ENCODE results near the gene ACAP1.

ACAP1 gene

DNA sequence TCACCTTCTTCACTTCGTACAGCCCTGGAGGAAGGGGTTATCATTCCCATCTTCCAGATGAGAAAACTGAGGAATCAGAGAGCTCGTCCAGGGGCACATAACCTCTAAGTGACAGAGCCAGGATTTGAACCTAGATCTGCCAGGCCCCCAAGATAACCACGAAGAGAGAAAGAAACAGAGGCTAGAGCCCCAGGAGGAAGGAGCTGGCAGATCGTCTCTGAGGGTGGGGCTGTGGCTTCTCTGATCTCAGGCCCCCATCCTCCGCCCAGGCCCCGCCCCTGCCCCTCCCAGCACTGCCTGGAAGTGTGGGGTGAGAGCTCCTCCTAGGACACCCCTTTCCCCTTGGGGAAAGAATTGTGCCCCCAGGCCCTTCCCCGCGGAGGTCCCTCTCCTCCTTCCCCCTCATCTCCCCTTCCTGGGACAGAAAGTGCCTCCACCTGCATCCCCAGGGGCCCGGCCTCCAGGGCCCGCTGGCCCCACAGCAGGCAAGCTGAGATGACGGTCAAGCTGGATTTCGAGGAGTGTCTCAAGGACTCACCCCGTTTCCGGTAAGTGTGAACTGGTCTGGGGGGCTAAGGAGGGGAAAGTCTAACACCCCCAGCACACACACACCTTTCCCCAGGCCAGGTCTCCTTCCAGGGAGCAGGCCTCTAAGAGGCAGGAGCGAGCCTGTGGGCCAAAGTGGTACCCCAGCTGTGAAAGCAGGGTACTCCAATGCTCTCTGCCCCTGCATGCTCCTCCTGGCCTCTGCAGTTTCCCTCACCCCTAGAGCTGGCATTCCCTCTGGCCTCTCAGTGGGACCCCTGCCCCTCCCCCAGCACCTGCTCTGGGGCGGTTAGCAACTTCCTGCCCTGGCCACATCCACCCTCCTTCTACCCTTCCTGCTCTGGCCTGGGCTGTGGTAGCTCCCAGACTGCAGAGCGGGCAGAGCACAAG lies at the start of gene ACAP1:
Gene ACAP1 (plus strand): TSS at position 290 of the 936 bp plus-strand sequence. CDS start 206 bp downstream, at position 496.
- peak; percentile 34 for DNase-seq

DNA sequence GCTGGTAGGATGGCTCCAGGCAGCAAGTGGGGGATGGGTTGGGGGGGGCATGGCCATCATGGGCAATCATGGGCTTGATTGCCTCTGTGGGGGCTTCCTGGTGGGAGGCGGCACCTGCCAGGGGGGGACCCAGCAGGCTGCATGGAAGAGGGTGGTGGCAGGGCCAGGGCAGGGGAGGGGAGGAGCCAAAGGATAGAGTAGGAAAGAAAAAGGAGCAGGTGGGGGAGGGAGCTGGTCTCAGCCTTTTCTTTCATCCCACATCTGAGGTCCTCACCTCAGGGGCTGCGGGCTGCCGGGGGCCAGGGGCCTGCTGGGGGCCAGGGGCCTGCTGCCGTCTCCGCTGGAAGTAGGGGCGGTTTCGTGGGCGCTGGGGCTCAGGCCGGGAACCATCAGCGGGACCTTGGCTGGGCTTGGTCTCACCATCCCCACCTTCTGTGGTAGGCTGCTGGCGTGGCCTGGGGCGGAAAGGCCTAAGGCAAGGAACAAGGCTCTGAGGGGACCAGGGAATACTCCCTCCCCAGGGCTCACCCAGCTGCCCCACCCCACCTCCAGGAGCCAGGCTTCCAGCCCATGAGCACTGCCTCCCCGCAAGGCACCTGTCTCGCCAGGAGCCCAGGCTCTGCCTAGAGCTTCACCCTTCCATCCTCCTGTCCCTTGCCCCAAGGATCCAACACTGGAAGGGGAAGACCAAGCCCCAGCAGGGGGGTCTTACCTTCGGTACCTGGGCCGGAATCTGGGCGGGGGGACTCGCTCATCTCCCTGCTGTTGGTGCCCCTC lies 46.9 kb upstream of the ACAP1 start:
- DNase-seq = no peak

- no peak for DNase-seq
Measured at GRCh38 chr17:7290166-7290565, 46.2 kb upstream of the ACAP1 start.

DNA sequence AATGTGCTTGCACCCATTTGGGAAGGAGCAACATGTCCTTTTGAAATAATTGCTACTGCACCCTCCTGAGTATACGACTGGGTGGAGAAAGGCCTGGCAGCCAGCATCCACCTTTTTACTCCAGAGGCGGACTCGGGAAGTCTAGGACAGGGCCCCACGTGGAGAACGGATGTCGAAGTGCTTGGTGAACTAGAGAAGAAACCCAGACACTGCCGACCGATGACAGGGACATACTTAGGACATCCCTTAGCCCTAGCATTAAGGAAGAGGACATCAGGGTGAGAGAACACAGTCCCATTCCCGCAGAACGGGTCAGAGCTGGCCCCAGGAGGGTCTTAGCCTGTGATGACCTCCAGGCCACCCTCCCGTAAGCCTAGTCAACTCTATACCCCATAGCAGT lies 45.6 kb upstream of the ACAP1 start:
- no peak for DNase-seq

GRCh38 chr17:7292194-7292593 lies 44.1 kb upstream of the ACAP1 start:
- DNase-seq = no peak

DNA sequence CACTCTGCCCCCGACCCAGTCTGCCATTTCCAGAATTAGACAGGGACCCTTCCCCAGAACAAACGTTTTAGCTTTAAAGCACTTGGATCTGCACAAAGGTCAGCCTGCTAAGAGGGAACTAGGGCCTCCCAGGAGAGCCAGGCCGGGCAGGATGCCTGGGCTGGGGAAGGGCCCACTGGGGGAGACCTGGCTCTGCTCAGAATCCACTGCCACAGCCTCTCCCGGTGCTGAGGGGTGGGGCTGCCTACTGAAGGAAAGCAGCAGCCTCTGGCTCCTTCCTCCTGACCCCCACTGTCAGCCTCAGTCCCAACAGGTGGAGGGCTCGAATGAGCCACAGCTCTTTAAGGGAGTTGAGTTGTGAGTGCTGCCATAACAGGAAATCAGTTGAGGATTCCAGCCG lies 43.6 kb upstream of the ACAP1 start:
- no peak for DNase-seq

DNA sequence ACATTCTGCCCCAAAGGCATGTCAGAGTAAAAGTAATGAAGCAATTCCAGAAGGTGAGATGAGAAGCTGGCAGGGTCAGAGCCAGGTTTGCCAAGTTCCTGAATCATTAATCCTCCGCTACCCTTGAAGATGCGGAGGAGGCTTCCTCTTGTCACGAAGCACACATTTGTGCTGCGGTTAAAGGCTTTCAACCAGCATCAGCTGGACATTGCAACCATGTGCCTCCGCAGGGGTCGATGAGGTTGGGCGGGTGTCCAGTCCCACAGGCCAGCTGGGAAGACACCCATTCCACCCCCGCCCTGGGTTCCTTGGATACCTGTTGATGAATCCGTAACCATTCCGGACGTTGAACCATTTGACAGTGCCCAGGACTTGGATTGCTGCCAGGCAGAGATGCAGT lies 43.2 kb upstream of the ACAP1 start:
- peak; percentile 91 for DNase-seq

- peak; percentile 34 for DNase-seq
Measured at GRCh38 chr17:7293816-7294613, 42.3 kb upstream of the ACAP1 start.

DNA sequence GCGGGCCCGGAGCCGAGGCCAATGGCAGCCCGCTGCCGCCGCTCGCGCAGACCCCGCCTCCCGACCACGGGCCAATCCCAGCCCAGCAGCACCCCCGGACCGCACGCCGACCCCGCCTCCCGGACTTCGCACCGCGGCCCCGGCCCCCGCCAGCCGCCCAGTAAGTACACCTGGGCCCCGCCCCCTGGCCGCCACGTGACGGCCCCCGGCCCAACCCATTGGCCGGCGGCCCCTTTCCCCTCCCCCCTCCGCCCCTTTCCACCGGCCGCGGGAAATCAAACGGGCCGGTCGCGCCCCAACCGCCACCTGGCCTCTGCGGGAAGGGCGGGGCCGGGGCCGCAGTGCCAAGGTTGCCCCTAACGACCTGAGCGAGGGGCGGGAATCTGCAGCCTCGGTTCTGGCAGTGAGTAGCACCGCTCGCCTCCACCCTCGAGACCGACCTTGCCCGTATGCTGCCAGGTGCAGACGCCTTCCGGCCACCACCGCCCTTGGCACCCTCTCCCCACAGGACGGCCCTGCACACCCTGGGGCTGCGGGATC lies 41.6 kb upstream of the ACAP1 start, which contains the start of gene YBX2:
Gene YBX2 (minus strand): TSS at position 26 of the 540 bp plus-strand sequence. CDS start 139 bp downstream, outside the sequence.
- DNase-seq = no peak

- no peak for DNase-seq
Measured at GRCh38 chr17:7295230-7296180, 40.8 kb upstream of the ACAP1 start.

GRCh38 chr17:7296189-7296861 lies 40.0 kb upstream of the ACAP1 start:
- DNase-seq = peak; percentile 95

DNA sequence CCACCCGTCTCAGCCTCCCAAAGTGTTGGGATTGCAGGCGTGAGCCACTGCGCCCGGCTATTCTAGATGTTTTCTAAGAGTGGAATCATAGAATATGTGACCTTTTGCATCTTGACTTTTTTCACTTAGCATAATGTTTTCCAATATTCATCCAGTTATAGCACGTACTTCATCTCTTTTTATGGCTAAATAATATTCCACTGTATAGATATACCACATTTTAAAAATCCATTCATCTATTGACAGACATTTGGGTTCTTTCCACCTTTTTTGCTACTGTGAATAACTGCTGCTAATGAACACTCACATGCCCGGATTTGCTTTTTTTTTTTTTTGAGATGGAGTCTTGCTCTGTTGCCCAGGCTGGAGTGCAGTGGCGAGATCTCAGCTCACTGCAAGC lies 32.1 kb upstream of the ACAP1 start:
- no peak for DNase-seq

DNA sequence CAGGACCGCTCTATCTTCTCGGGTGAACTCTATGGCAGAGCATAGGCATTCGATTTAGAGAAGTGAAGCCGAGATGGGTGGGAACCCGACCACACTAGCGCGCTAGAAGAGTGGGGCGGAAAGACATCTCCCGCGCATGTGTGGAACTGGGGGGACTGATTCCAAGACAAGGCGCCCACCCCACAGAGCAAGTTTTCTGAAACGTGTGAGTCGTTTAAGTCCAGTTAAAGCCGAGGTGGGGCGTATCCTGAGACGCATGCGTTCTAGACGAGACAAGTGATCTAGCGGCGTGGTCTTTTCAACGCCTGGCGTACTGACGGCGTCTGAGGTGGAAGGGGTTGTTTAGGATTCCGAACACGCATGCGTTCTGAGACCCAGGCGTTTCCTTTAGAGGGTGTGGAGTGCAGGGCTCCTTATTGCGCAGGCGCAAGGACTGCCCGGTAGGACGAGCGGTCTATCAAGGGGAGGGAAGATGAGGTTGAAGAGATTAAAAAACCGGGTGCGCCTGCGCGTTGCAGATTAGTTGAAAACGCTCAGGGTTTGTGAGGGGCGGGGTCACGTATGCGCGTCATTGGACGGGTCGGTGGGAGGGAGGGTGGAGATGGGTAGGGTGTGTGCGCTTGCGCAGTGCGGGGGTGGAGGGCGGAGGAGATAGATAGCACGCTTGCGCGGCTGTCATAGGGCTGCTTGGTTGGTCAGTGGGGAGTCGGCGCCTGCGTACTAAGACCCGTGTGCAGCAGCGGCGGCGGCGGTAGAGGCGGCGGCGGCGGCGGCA lies 29.2 kb upstream of the ACAP1 start, which contains the start of gene EIF5A:
Gene EIF5A (plus strand): TSS at position 718 of the 775 bp plus-strand sequence. CDS start 2,008 bp downstream, outside the sequence.
- peak; percentile 100 for DNase-seq

GRCh38 chr17:7307686-7308624 lies 28.4 kb upstream of the ACAP1 start:
- DNase-seq = peak; percentile 64

DNA sequence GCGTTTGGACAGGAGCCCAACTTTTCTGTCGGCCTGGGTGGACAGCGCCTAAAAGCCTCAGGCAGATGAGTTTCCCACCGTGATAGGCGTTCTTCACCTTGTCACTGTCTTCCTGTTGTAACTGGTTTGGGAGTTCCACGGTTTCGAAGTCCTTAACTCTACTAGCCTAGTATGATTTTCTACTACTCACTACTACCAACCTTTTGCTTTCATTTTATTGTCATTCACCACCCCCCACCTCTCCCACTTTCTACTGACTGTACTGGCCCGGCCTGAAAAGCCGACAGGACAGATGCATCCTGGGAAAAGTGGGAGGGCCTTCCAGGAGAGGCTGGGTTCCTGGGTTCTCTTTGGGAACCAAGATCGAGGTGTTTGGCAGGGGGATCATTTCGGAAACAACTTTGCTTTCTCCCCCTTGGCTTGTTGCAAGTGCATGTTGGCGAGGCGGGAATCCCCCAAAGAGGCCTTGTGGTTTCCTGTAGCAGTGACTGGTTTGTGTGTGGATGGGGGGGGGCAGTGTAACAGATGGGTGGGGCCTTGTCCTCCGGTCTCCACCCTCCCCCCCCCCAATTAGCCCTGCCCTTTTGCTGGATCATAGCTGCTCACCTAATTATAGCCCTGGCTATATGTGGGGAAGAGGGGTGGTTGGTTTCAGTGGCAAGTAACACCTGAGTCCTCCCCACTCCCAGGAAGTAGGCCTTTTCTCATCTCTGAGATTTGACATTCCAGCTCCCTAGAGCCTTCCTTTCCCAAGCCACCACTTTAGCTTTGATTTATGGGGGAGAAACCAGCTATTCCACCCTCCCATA lies 27.5 kb upstream of the ACAP1 start:
- peak; percentile 94 for DNase-seq

DNA sequence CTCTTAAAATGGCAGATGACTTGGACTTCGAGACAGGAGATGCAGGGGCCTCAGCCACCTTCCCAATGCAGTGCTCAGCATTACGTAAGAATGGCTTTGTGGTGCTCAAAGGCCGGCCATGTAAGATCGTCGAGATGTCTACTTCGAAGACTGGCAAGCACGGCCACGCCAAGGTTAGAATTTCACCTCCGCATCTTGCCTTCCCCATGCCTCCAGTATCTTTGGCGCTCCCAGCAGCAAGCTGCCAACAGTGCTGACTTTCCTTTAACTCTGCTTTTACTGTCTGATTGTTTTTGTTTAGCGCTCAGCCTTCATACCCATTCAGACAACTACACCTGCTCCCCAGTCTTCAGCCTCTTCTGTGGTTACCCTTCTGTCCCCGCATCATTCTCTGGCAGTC lies 26.7 kb upstream of the ACAP1 start:
- no peak for DNase-seq

DNA sequence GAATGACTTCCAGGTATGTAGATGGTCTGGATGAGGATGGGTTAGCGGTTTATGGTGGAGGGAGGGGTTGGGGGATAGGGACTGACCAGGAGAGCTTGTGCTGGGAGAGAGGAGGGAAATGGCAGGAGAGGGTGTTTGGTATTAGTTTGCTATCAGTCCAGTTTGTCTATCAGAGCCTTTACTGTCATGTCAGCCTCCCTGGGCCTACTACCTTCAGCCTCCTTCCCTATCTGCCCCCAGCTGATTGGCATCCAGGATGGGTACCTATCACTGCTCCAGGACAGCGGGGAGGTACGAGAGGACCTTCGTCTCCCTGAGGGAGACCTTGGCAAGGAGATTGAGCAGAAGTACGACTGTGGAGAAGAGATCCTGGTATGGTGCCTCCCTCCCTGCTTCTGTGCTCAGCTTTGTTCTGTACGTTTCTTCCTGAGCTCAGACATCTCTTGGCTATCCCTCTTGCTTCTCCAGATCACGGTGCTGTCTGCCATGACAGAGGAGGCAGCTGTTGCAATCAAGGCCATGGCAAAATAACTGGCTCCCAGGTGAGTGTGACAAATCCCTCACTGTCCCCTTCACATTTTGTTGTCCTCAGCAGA lies 25.1 kb upstream of the ACAP1 start:
- DNase-seq = no peak
